Astrocyte of the spinal cord (primary cell): ENCODE results near the gene SMS.

Experiments used
- DNase-seq: peaks from one replicate; pipeline ENCODE4 v3.0.0; 2011; ENCODE audit warnings: low read depth, low spot score
- H3K4me3 ChIP-seq: 2 replicates; pipeline ENCODE4 v1.5.1; 2011; ENCODE audit warnings: low read depth, mild to moderate bottlenecking, low read length, moderate library complexity
- CTCF ChIP-seq: IDR thresholded peaks from 2 replicates; pipeline ENCODE4 v1.5.1; 2012; ENCODE audit warnings: low read depth, mild to moderate bottlenecking, low read length, inconsistent platforms
- in situ Hi-C: cut with HindIII; loops from 2 replicates; pipeline ENCODE4 v1.10.0; 2017; ENCODE audit warnings: low sequenced_read_pairs

Gene SMS

GRCh38 chrX:22024577-22024976, 84.1 kb downstream of the SMS start:
- no peak for DNase-seq
- no peak for TF ChIP-seq CTCF
- no peak overlapping the region for H3K4me3 ChIP-seq
- in situ Hi-C loops: no loop called here

GRCh38 chrX:22025751-22026150, 85.2 kb downstream of the SMS start:
- DNase-seq: no peak
- no peak for TF ChIP-seq CTCF
- in situ Hi-C loops: no loop called here
- H3K4me3 ChIP-seq: no peak overlapping the region

GRCh38 chrX:22026731-22027130, 86.2 kb downstream of the SMS start:
- TF ChIP-seq CTCF: no peak
- in situ Hi-C loops: no loop called here
- DNase-seq: no peak
- H3K4me3 ChIP-seq: no peak overlapping the region

GRCh38 chrX:22032084-22032483, 91.6 kb downstream of the SMS start, which contains the start of gene PHEX:
PHEX (plus strand) TSS chrX:22032325; CDS start chrX:22033006, 681 bp downstream.
- DNase-seq: no peak
- in situ Hi-C loops: no loop called here
- no peak for TF ChIP-seq CTCF
- H3K4me3 ChIP-seq: no peak within 1 kb of the TSS

GRCh38 chrX:22032506-22032905, 92.0 kb downstream of the SMS start:
- no peak for TF ChIP-seq CTCF
- H3K4me3 ChIP-seq: no peak overlapping the region
- no peak for DNase-seq
- in situ Hi-C loops: no loop called here

- TF ChIP-seq CTCF: no peak
- in situ Hi-C loops: no loop called here
- H3K4me3 ChIP-seq: no peak overlapping the region
- no peak for DNase-seq
Measured at GRCh38 chrX:22033818-22034217, 93.3 kb downstream of the SMS start.

GRCh38 chrX:22035236-22035635, 94.7 kb downstream of the SMS start:
- TF ChIP-seq CTCF: no peak
- in situ Hi-C loops: no loop called here
- no peak for DNase-seq
- H3K4me3 ChIP-seq: no peak overlapping the region
